NCI-H1417 treated with DMSO at 0.1 percent for 48 hours (cell line): Measurements from ENCODE around the gene SPATC1L.

Source experiments
- DNase-seq: peaks from one replicate; lab custom pipeline; 2025; lab: John Stamatoyannopoulos, UW

Gene SPATC1L

DNA sequence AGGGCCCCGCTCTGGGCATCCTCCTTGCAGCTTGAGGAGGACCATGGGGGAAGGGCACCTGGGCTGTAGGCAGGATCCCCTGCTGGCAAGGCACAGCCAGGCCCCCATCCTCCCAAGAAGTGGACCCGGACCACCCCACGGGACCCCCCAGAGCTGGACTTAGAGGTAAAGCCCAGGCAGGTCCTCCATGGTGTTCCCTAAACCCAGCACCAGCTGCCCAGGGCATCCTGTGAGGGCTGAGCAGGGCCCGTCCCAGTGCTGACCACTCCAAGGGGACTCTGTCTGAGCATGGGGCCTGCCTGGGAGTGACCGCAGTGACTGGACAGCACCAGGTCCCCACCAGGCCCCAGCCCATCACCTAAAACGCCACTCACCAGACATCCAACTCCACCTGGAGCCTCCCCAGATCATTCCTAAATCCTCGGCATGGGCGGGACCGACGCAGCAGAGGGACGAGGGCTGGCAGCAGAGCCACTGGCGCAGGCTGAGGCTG lies 65.1 kb downstream of the SPATC1L start:
- no peak for DNase-seq

GRCh38 chr21:46118316-46119143 lies 65.7 kb downstream of the SPATC1L start:
- DNase-seq, result no peak

- no peak for DNase-seq
Observed at GRCh38 chr21:46117586-46118315, 66.5 kb downstream of the SPATC1L start.

- DNase-seq, result no peak
Observed at GRCh38 chr21:46116776-46117585, 67.3 kb downstream of the SPATC1L start.

DNA sequence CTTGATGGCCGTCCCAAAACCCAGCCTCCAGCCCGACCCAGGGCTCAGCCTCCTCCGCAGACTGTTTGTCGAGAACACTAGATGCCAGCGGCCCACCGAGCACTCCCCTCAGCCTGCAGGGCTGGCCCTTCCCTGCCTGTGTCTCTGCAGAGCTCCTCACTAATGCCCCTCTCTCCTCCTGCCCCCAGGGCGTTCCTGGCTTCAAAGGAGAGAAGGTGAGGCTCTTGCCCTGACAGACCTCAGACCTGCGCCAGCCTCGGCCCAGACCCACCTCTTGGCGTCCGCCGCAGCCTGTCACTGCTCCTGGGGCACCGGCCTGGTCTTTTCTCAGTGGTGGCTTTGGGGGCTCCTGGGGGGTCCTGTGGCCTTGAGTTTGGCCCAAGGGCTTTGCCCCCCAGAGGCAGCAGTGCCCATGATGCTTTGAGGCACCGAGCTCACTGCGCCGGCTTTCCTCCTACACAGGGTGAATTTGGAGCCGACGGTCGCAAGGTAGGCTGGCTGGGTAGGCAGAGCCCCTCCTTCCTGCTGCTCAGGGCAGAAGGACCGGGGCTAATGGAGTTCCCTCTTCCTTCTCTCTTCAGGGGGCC lies 68.0 kb downstream of the SPATC1L start:
- DNase-seq, result no peak

DNA sequence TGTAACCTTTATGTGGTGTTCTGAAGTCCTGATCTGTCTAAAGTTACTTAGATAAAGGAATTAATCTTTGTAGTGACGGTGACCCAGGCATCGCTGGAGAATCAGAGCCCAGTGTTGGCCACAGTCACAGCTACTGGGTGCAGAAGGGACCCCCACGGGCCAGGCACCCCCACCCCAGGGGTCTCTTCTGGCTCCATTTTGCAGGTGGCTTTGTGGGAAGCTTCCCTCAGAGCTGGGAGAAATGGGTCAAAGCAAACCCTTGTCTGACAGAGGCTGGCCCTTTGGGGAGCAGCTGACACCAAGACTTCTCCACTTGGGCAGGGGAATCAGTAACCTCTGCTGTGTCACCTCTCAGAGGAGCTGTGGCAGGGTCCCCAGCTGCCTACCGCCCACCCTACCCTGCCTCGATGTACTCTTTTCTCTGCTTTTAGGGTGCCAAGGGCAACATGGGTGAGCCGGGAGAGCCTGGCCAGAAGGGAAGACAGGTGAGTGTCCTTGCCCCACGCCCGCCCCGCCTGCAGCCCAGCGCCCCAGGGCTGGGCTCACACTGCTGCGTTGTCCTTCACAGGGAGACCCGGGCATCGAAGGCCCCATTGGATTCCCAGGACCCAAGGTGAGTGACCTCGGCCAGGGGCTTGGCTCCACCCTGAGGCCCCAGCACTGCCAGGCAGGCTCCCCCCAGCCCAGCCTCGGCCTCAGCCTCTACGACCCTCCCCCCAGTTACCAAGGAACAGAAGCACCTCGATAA lies 68.6 kb downstream of the SPATC1L start:
- DNase-seq, result no peak

GRCh38 chr21:46114963-46115362 lies 69.3 kb downstream of the SPATC1L start:
- DNase-seq, result no peak

GRCh38 chr21:46113497-46114176 lies 70.6 kb downstream of the SPATC1L start:
- DNase-seq, result no peak

GRCh38 chr21:46112725-46113215 lies 71.5 kb downstream of the SPATC1L start:
- no peak for DNase-seq

DNA sequence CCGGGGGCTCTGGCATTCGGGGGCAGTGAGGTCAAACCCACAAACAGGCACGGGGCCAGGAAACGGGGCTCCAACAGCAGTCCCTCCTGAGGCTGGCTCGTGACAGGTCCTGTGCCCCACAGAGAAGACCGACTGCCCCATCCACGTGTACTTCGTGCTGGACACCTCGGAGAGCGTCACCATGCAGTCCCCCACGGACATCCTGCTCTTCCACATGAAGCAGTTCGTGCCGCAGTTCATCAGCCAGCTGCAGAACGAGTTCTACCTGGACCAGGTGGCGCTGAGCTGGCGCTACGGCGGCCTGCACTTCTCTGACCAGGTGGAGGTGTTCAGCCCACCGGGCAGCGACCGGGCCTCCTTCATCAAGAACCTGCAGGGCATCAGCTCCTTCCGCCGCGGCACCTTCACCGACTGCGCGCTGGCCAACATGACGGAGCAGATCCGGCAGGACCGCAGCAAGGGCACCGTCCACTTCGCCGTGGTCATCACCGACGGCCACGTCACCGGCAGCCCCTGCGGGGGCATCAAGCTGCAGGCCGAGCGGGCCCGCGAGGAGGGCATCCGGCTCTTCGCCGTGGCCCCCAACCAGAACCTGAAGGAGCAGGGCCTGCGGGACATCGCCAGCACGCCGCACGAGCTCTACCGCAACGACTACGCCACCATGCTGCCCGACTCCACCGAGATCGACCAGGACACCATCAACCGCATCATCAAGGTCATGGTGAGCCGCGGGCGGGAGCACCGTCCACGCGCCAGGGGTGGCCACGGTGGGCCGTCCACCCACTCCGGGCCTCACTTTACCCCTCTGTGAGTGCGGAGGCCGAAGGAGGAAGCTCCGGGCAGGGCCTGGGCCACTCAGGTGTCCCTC lies 72.2 kb downstream of the SPATC1L start:
- no peak for DNase-seq

- no peak for DNase-seq
Observed at GRCh38 chr21:46111193-46111571, 73.1 kb downstream of the SPATC1L start.
